Hepatocyte (in vitro differentiated cells): ENCODE results near the gene DSCAM. TPM values are rescaled to one million over a fixed set of nuclear protein-coding genes. Genes with fewer than 3 reads are reported as not detected.

ENCODE experiments used
- DNase-seq: peaks from one replicate; pipeline ENCODE4 v3.0.0-alpha.2; 2016; ENCODE audit warnings: low spot score
- H2AFZ ChIP-seq: fragments of 200-600 bp; sonication (generic); 2 replicates; pipeline ENCODE4 v1.6.0; 2016; ENCODE audit warnings: antibody characterized with exemption, mild to moderate bottlenecking
- H3K27ac ChIP-seq: fragments of 200-600 bp; sonication (generic); 2 replicates; pipeline ENCODE4 v1.5.1; 2016; ENCODE audit warnings: mild to moderate bottlenecking
- H3K27me3 ChIP-seq: fragments of 200-600 bp; sonication (generic); 2 replicates; pipeline ENCODE4 v1.6.1; 2016
- H3K36me3 ChIP-seq: fragments of 200-600 bp; sonication (generic); replicated peaks from 2 replicates; pipeline ENCODE4 v1.5.1; 2016; ENCODE audit warnings: low read depth; ENCODE audit not compliant: insufficient read depth
- H3K4me1 ChIP-seq: fragments of 200-600 bp; sonication (generic); 2 replicates; pipeline ENCODE4 v1.5.1; 2016; ENCODE audit warnings: mild to moderate bottlenecking, moderate library complexity; ENCODE audit not compliant: insufficient read depth
- H3K4me2 ChIP-seq: fragments of 200-600 bp; sonication (generic); 2 replicates; pipeline ENCODE4 v1.6.0; 2016
- H3K4me3 ChIP-seq: fragments of 200-600 bp; sonication (generic); 2 replicates; pipeline ENCODE4 v1.5.1; 2016; ENCODE audit warnings: mild to moderate bottlenecking
- H3K79me2 ChIP-seq: fragments of 200-600 bp; sonication (generic); 2 replicates; pipeline ENCODE4 v1.6.0; 2017; ENCODE audit warnings: mild to moderate bottlenecking
- H3K9me2 ChIP-seq: fragments of 200-600 bp; sonication (generic); replicated peaks from 2 replicates; pipeline ENCODE4 v1.6.0; 2017; ENCODE audit warnings: mild to moderate bottlenecking; ENCODE audit not compliant: insufficient read depth
- H3K9me3 ChIP-seq: fragments of 200-600 bp; sonication (generic); 2 replicates; pipeline ENCODE4 v1.5.1; 2016; ENCODE audit warnings: low read depth, mild to moderate bottlenecking
- H4K20me1 ChIP-seq: fragments of 200-600 bp; sonication (generic); 2 replicates; pipeline ENCODE4 v1.6.0; 2016; ENCODE audit warnings: mild to moderate bottlenecking; ENCODE audit not compliant: insufficient read depth, poor library complexity, severe bottlenecking
- CTCF ChIP-seq: fragments of 200-600 bp; sonication (generic); IDR thresholded peaks from 2 replicates; pipeline ENCODE4 v1.5.1; 2016; ENCODE audit warnings: antibody characterized with exemption, mild to moderate bottlenecking; ENCODE audit not compliant: poor library complexity
- EZH2 ChIP-seq: fragments of 200-600 bp; sonication (generic); IDR thresholded peaks from 2 replicates; pipeline ENCODE4 v1.6.1; 2016; ENCODE audit warnings: antibody characterized with exemption, mild to moderate bottlenecking, borderline replicate concordance
- EZH2phosphoT487 ChIP-seq: fragments of 200-600 bp; sonication (generic); IDR thresholded peaks from one replicate; pipeline ENCODE4 v1.6.1; 2018; ENCODE audit warnings: antibody characterized with exemption, mild to moderate bottlenecking, low read depth, moderate library complexity; ENCODE audit not compliant: unreplicated experiment, severe bottlenecking
- WGBS: methylation state at CpG from one replicate; pipeline ENCODE4 v1.1.6; 2016; ENCODE audit warnings: low lambda C conversion rate; ENCODE audit errors: missing lambda C conversion rate; 5-methylcytosine and 5-hydroxymethylcytosine counted together
- polyA plus RNA-seq: library from polyadenylated mRNA; unstranded; fragments of >200 nt; fragmentation: Nextera tagmentation; extraction: Ambion mirVana; gene quantifications from 2 replicates; pipeline ENCODE4 v1.2.1, GENCODE V29; 2016
- total RNA-seq: library from RNA; depleted of rRNA; stranded (reverse); fragments of >200 nt; gene quantifications from 2 replicates; pipeline ENCODE4 v1.2.3, GENCODE V29; 2014

DSCAM gene
- total and polyA plus RNA-seq, 2 experiments from 2014 or later = 0.33 TPM; not detected in 1

GRCh38 chr21:40686526-40686925 lies 160.4 kb downstream of the DSCAM start:
- Histone ChIP-seq H3K4me2 (no peak overlapping the region), H3K4me3 (no peak overlapping the region), H3K36me3 (no peaks in the 10 kb centered on the region), H3K9me3 (no peaks in the 10 kb centered on the region), H3K27ac (no peak overlapping the region), H4K20me1 (no peaks in the 10 kb centered on the region), H3K9me2 (no peaks in the 10 kb centered on the region), H3K27me3 (no peaks in the 10 kb centered on the region), H3K4me1 (peaks cover 4% of the 10 kb centered on the region), H2AFZ (no peak overlapping the region), H3K79me2 (no peaks in the 10 kb centered on the region)
- DNase-seq = no peak
- 73% methylated on average over 5 of the region's 5 CpGs for WGBS
- TF ChIP-seq EZH2 (no peak), CTCF (no peak), EZH2phosphoT487 (no peak)

DNA sequence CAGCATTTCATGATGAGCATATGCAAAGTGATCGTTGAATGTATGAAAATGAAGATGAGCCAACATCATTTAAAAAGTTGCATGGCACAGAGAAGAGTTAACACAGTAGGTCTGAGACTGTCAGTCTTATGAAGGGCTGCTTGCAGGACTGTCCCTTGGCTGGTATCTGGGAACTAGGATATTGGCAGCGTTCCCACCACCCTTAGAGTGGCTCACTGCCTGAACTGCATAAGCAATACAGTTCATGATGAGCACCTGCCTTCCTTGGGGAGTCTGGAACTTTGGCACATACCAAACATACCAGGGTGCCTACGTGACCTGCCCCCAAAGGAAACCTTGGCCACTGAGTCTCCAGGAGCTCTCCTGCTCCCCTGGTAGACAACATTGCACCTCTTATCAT lies 161.8 kb downstream of the DSCAM start:
- Histone ChIP-seq H3K27ac (no peak overlapping the region), H3K27me3 (no peaks in the 10 kb centered on the region), H2AFZ (no peak overlapping the region), H3K36me3 (no peaks in the 10 kb centered on the region), H3K9me2 (no peaks in the 10 kb centered on the region), H3K9me3 (no peaks in the 10 kb centered on the region), H3K4me1 (peaks cover 4% of the 10 kb centered on the region), H3K4me3 (no peak overlapping the region), H3K79me2 (no peaks in the 10 kb centered on the region), H3K4me2 (no peak overlapping the region), H4K20me1 (no peaks in the 10 kb centered on the region)
- no peak for DNase-seq
- 91% methylated on average over 3 of the region's 3 CpGs for WGBS
- TF ChIP-seq EZH2 (no peak), EZH2phosphoT487 (no peak)

DNA sequence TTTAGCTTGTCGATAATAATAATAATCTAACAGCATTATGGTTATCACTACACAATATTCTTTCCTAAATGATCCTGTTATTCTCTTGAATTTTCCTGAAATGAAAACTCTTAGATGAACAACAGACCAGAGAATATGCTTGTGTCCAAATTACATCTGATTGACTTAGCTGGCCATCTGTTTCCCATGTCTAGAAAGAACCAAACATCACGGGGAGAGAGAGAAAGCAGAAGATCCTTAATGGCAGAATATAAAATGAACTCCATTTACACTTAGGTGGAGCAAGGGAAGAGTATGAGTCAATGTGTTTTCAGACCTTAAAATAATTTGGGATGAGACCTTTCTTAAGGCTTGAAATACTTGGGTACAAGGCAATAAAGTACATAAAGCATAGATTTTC lies 162.2 kb downstream of the DSCAM start:
- WGBS = 87% methylated on average over 2 of the region's 2 CpGs
- Histone ChIP-seq H3K4me2 (no peak overlapping the region), H3K36me3 (no peaks in the 10 kb centered on the region), H4K20me1 (no peaks in the 10 kb centered on the region), H3K9me2 (no peaks in the 10 kb centered on the region), H3K9me3 (no peaks in the 10 kb centered on the region), H3K27me3 (no peaks in the 10 kb centered on the region), H3K4me3 (no peak overlapping the region), H2AFZ (no peak overlapping the region), H3K79me2 (no peaks in the 10 kb centered on the region), H3K27ac (no peak overlapping the region), H3K4me1 (peaks cover 4% of the 10 kb centered on the region)
- TF ChIP-seq CTCF (no peak), EZH2phosphoT487 (no peak), EZH2 (no peak)
- no peak for DNase-seq

- Histone ChIP-seq H3K4me2 (no peak overlapping the region), H3K79me2 (no peaks in the 10 kb centered on the region), H3K9me2 (no peaks in the 10 kb centered on the region), H3K27ac (no peak overlapping the region), H3K27me3 (no peaks in the 10 kb centered on the region), H3K36me3 (no peaks in the 10 kb centered on the region), H2AFZ (no peak overlapping the region), H4K20me1 (no peaks in the 10 kb centered on the region), H3K4me1 (peaks cover 4% of the 10 kb centered on the region), H3K4me3 (no peak overlapping the region), H3K9me3 (no peaks in the 10 kb centered on the region)
- WGBS = 73% methylated on average over 5 of the region's 5 CpGs
- DNase-seq = no peak
- no peak for TF ChIP-seq CTCF
- TF ChIP-seq EZH2phosphoT487 = no peak
Observed at GRCh38 chr21:40683349-40683748, 163.6 kb downstream of the DSCAM start.
